Measurements from ENCODE around the gene N4BP2. TPM values are rescaled to one million over a fixed set of nuclear protein-coding genes. Genes with fewer than 3 reads are reported as not detected.

Gene N4BP2
- total and polyA plus RNA-seq, 7 experiments from 2014 or later: 12.9 to 37.2 (median 19.4) TPM

- H3K4me1 Mint-ChIP-seq: peaks cover 20 to 42% (median 36%) of the 10 kb centered on the region in 7 donors
- CTCF ChIA-PET: interaction anchor here (1.0 to 1.4 kb wide), 3 partner anchors 12 to 134 kb away, joined by 3 to 4 read pairs (median 3); no protein-coding TSS in a partner anchor
These were observed 120.9 kb downstream of the N4BP2 start for GRCh38 chr4:40177591-40177990.

GRCh38 chr4:40178672-40179071, 122.0 kb downstream of the N4BP2 start:
- H3K4me1 Mint-ChIP-seq: peaks cover 16 to 36% (median 31%) of the 10 kb centered on the region in 7 donors
- Histone ChIP-seq H3K27me3 (ENCODE audit: control insufficient read depth in 2 of 2, insufficient read depth in 2 of 2, low read length in 2 of 2) (no peaks in the 10 kb centered on the region), H3K36me3 (ENCODE audit: control insufficient read depth in 2 of 3, insufficient read depth in 3 of 3, low read length in 3 of 3) (no peaks in the 10 kb centered on the region), H3K4me3 (ENCODE audit: low read length) (no peak overlapping the region), H3K4me1 (ENCODE audit: control insufficient read depth in 2 of 2, insufficient read depth in 2 of 2, low read length in 2 of 2) (peaks cover under 1 to 2% of the 10 kb centered on the region in 2 donors), H3K27ac (ENCODE audit: low read depth, low read length) (no peak overlapping the region), H3K9me3 (ENCODE audit: control insufficient read depth in 2 of 3, low read length in 3 of 3) (no peaks in the 10 kb centered on the region)
- ATAC-seq: no peak
- H3K9me3 Mint-ChIP-seq: peaks cover 0 to 3% (median 0%) of the 10 kb centered on the region in 11 donors
- intact Hi-C loops (cut with micrococcal nuclease): no loop called here
- H3K36me3 Mint-ChIP-seq: peaks cover 0 to 2% (median 0%) of the 10 kb centered on the region in 5 donors
- peak overlapping the region in 1 of 10 donors; percentile 29 for H3K4me3 Mint-ChIP-seq
- CTCF ChIA-PET: interaction anchor here (1.4 kb wide), 1 partner anchor 131 kb away, joined by 4 read pairs; no protein-coding TSS in a partner anchor
- H3K27me3 Mint-ChIP-seq: no peaks in the 10 kb centered on the region
- DNase-seq: no peak
- POLR2A ChIA-PET: interaction anchor here (0.6 to 3.8 kb wide), 4 partner anchors 12 to 150 kb away, joined by 3 to 17 read pairs (median 4); no protein-coding TSS in a partner anchor
- peak overlapping the region in 5 of 9 donors; percentile 26 to 71 (median 57) for H3K27ac Mint-ChIP-seq

More at GRCh38 chr4:40177591-40177990, 120.9 kb downstream of the N4BP2 start:
- Mint-ChIP-seq H3K9me3 (peaks cover 0 to 3% (median 0%) of the 10 kb centered on the region in 11 donors), H3K27me3 (no peaks in the 10 kb centered on the region), H3K36me3 (peaks cover 0 to 4% (median 0%) of the 10 kb centered on the region in 5 donors), H3K27ac (peak overlapping the region in 8 of 9 donors; percentile 6 to 71 (median 56)), H3K4me3 (peak overlapping the region in 1 of 10 donors; percentile 17)
- Histone ChIP-seq H3K9me3 (ENCODE audit: control insufficient read depth in 2 of 3, low read length in 3 of 3) (no peaks in the 10 kb centered on the region), H3K27me3 (ENCODE audit: control insufficient read depth in 2 of 2, insufficient read depth in 2 of 2, low read length in 2 of 2) (no peaks in the 10 kb centered on the region), H3K36me3 (ENCODE audit: control insufficient read depth in 2 of 3, insufficient read depth in 3 of 3, low read length in 3 of 3) (no peaks in the 10 kb centered on the region), H3K4me1 (ENCODE audit: control insufficient read depth in 2 of 2, insufficient read depth in 2 of 2, low read length in 2 of 2) (peaks cover 0 to 8% of the 10 kb centered on the region in 2 donors), H3K4me3 (ENCODE audit: low read length) (no peak overlapping the region), H3K27ac (ENCODE audit: low read depth, low read length) (no peak overlapping the region)
- ATAC-seq (no peak), DNase-seq (no peak)
- intact Hi-C loops (cut with micrococcal nuclease): loop anchor here in 1 of 2 donors (2.0 kb wide), 1 partner anchor 13 kb away; no protein-coding TSS in a partner anchor
- POLR2A ChIA-PET: interaction anchor here (1.4 to 3.8 kb wide), 2 partner anchors 13 to 18 kb away, joined by 5 to 17 read pairs; no protein-coding TSS in a partner anchor

- CTCF ChIA-PET: no interaction called here
- Histone ChIP-seq H3K9me3 (ENCODE audit: control insufficient read depth in 2 of 3, low read length in 3 of 3) (no peaks in the 10 kb centered on the region), H3K27me3 (ENCODE audit: control insufficient read depth in 2 of 2, insufficient read depth in 2 of 2, low read length in 2 of 2) (no peaks in the 10 kb centered on the region), H3K36me3 (ENCODE audit: control insufficient read depth in 2 of 3, insufficient read depth in 3 of 3, low read length in 3 of 3) (no peaks in the 10 kb centered on the region), H3K4me1 (ENCODE audit: control insufficient read depth in 2 of 2, insufficient read depth in 2 of 2, low read length in 2 of 2) (peaks cover 6 to 8% of the 10 kb centered on the region in 2 donors), H3K27ac (ENCODE audit: low read depth, low read length) (no peak overlapping the region), H3K4me3 (ENCODE audit: low read length) (no peak overlapping the region)
- Mint-ChIP-seq H3K4me1 (peaks cover 14 to 40% (median 34%) of the 10 kb centered on the region in 7 donors), H3K27ac (no peak overlapping the region), H3K27me3 (no peaks in the 10 kb centered on the region), H3K4me3 (no peak overlapping the region), H3K9me3 (peaks cover 0 to 3% (median 0%) of the 10 kb centered on the region in 11 donors), H3K36me3 (peaks cover 0 to 2% (median 0%) of the 10 kb centered on the region in 5 donors)
- no peak for ATAC-seq
- intact Hi-C loops (cut with micrococcal nuclease): no loop called here
- no peak for DNase-seq
- POLR2A ChIA-PET: interaction anchor here (1.2 to 3.8 kb wide), 3 partner anchors 11 to 21 kb away, joined by 3 to 17 read pairs (median 4); no protein-coding TSS in a partner anchor
These were observed 122.7 kb downstream of the N4BP2 start for GRCh38 chr4:40179360-40179759.

GRCh38 chr4:40180356-40180755, 123.7 kb downstream of the N4BP2 start:
- H3K27ac ChIP-seq (ENCODE audit: low read depth, low read length): no peak overlapping the region

GRCh38 chr4:40182001-40182400, 125.4 kb downstream of the N4BP2 start:
- DNase-seq (no peak), ATAC-seq (no peak)
- Histone ChIP-seq H3K36me3 (ENCODE audit: control insufficient read depth in 2 of 3, insufficient read depth in 3 of 3, low read length in 3 of 3) (no peaks in the 10 kb centered on the region), H3K4me3 (ENCODE audit: low read length) (no peak overlapping the region), H3K27me3 (ENCODE audit: control insufficient read depth in 2 of 2, insufficient read depth in 2 of 2, low read length in 2 of 2) (no peaks in the 10 kb centered on the region), H3K27ac (ENCODE audit: low read depth, low read length) (no peak overlapping the region), H3K4me1 (ENCODE audit: control insufficient read depth in 2 of 2, insufficient read depth in 2 of 2, low read length in 2 of 2) (peaks cover 6 to 8% of the 10 kb centered on the region in 2 donors), H3K9me3 (ENCODE audit: control insufficient read depth in 2 of 3, low read length in 3 of 3) (no peaks in the 10 kb centered on the region)
- Mint-ChIP-seq H3K9me3 (peaks cover 0 to 2% (median 0%) of the 10 kb centered on the region in 11 donors), H3K4me1 (peaks cover 18 to 61% (median 47%) of the 10 kb centered on the region in 7 donors), H3K27me3 (no peaks in the 10 kb centered on the region), H3K27ac (peak overlapping the region in 5 of 9 donors; percentile 2 to 75 (median 29)), H3K4me3 (peak overlapping the region in 5 of 10 donors; percentile 8 to 49 (median 39)), H3K36me3 (peaks cover 0 to 8% (median 0%) of the 10 kb centered on the region in 5 donors)
- intact Hi-C loops (cut with micrococcal nuclease): no loop called here
- ChIA-PET POLR2A (interaction anchor here (1.5 to 7.6 kb wide), 2 partner anchors 12 to 18 kb away, joined by 7 to 62 read pairs; partner anchors contain the start of gene RHOH), CTCF (interaction anchor here (1.3 to 1.4 kb wide), 2 partner anchors 10 to 19 kb away, joined by 3 to 4 read pairs; no protein-coding TSS in a partner anchor)

More at GRCh38 chr4:40180356-40180755, 123.7 kb downstream of the N4BP2 start:
- H3K4me3 Mint-ChIP-seq: no peak overlapping the region
- no peak overlapping the region for H3K4me3 ChIP-seq (ENCODE audit: low read length)
- H3K9me3 Mint-ChIP-seq: peaks cover 0 to 2% (median 0%) of the 10 kb centered on the region in 11 donors
- ATAC-seq (peak; percentile 63), DNase-seq (no peak)
- intact Hi-C loops (cut with micrococcal nuclease): no loop called here
- ChIA-PET POLR2A (interaction anchor here (7.6 kb wide), 1 partner anchor 14 kb away, joined by 62 read pairs; the partner anchor contains the start of gene RHOH), CTCF (no interaction called here)
- no peaks in the 10 kb centered on the region for H3K36me3 ChIP-seq (ENCODE audit: control insufficient read depth in 2 of 3, insufficient read depth in 3 of 3, low read length in 3 of 3)
- peaks cover 0 to 2% (median 0%) of the 10 kb centered on the region in 5 donors for H3K36me3 Mint-ChIP-seq
- H3K4me1 Mint-ChIP-seq: peaks cover 13 to 47% (median 34%) of the 10 kb centered on the region in 7 donors
- no peaks in the 10 kb centered on the region for H3K27me3 Mint-ChIP-seq
- H3K4me1 ChIP-seq (ENCODE audit: control insufficient read depth in 2 of 2, insufficient read depth in 2 of 2, low read length in 2 of 2): peaks cover 6 to 8% of the 10 kb centered on the region in 2 donors
- H3K27me3 ChIP-seq (ENCODE audit: control insufficient read depth in 2 of 2, insufficient read depth in 2 of 2, low read length in 2 of 2): no peaks in the 10 kb centered on the region
- no peaks in the 10 kb centered on the region for H3K9me3 ChIP-seq (ENCODE audit: control insufficient read depth in 2 of 3, low read length in 3 of 3)
- H3K27ac Mint-ChIP-seq: no peak overlapping the region

- no peak for ATAC-seq
- Histone ChIP-seq H3K27me3 (ENCODE audit: control insufficient read depth in 2 of 2, insufficient read depth in 2 of 2, low read length in 2 of 2) (no peaks in the 10 kb centered on the region), H3K4me1 (ENCODE audit: control insufficient read depth in 2 of 2, insufficient read depth in 2 of 2, low read length in 2 of 2) (peaks cover 6 to 8% of the 10 kb centered on the region in 2 donors), H3K4me3 (ENCODE audit: low read length) (no peak overlapping the region), H3K9me3 (ENCODE audit: control insufficient read depth in 2 of 3, low read length in 3 of 3) (no peaks in the 10 kb centered on the region), H3K27ac (ENCODE audit: low read depth, low read length) (no peak overlapping the region), H3K36me3 (ENCODE audit: control insufficient read depth in 2 of 3, insufficient read depth in 3 of 3, low read length in 3 of 3) (no peaks in the 10 kb centered on the region)
- peaks cover 0 to 12% (median 0%) of the 10 kb centered on the region in 5 donors for H3K36me3 Mint-ChIP-seq
- no peaks in the 10 kb centered on the region for H3K27me3 Mint-ChIP-seq
- no peak overlapping the region for H3K27ac Mint-ChIP-seq
- DNase-seq: no peak
- H3K4me3 Mint-ChIP-seq: no peak overlapping the region
- peaks cover 0 to 2% (median 0%) of the 10 kb centered on the region in 11 donors for H3K9me3 Mint-ChIP-seq
- H3K4me1 Mint-ChIP-seq: peaks cover 21 to 63% (median 54%) of the 10 kb centered on the region in 7 donors
- intact Hi-C loops (cut with micrococcal nuclease): no loop called here
- ChIA-PET CTCF (interaction anchor here (1.3 to 1.4 kb wide), 2 partner anchors 9 to 20 kb away, joined by 3 to 4 read pairs; no protein-coding TSS in a partner anchor), POLR2A (interaction anchor here (1.5 to 7.6 kb wide), 2 partner anchors 11 to 17 kb away, joined by 7 to 62 read pairs; partner anchors contain the start of gene RHOH)
These were observed 126.3 kb downstream of the N4BP2 start for GRCh38 chr4:40182954-40183353.
